HL-60 (cell line): ENCODE data around the gene GUCA1A.

Experiments
- CTCF ChIP-seq: IDR thresholded peaks from one replicate; pipeline ENCODE4 v1.5.1; 2011; ENCODE audit warnings: low read length, control low read depth, inconsistent platforms; ENCODE audit not compliant: insufficient read depth
- POLR2AphosphoS5 ChIP-seq: IDR thresholded peaks from 2 replicates; pipeline ENCODE4 v1.6.1; 2012; ENCODE audit warnings: low read depth

GRCh38 chr6:42222448-42222847 is 49.3 kb downstream of the GUCA1A start:
- TF ChIP-seq CTCF (no peak), POLR2AphosphoS5 (no peak)
